ENCODE data around the gene CDKAL1.

- TF ChIP-seq CTCF (IDR thresholded peaks at IDR 0.05), result no peak
- TF ChIP-seq EP300 (IDR thresholded peaks at IDR 0.05), result no peak
These were observed 694.7 kb downstream of the CDKAL1 start for GRCh38 chr6:21228876-21229460.
